ENCODE measurements around the gene TMEM236. TPM values are rescaled to one million over a fixed set of nuclear protein-coding genes. Genes with fewer than 3 reads are reported as not detected.

Gene TMEM236
- total RNA-seq, 8 experiments from 2014 or later: 0.04 to 0.24 (median 0.09) TPM

Other genes with a start within 250 kb of the TMEM236 start
- 10 to 100 TPM in 1 of 8 experiments, 1 to 10 TPM in 7; 1.3 to 16.0 (median 6.5) TPM for gene HACD1, start 134.8 kb upstream of the TMEM236 start, total RNA-seq
- gene STAM, start 108.0 kb upstream of the TMEM236 start, total RNA-seq: 10 to 100 TPM; 15.9 to 35.6 (median 25.8) TPM
- gene MRC1, start 57.1 kb downstream of the TMEM236 start, total RNA-seq: under 1 TPM in 3 of 8 experiments, not detected in 5; 0.05 to 0.14 (median 0.08) TPM
- gene SLC39A12, start 199.7 kb downstream of the TMEM236 start, total RNA-seq: 1 to 10 TPM in 1 of 8 experiments, under 1 TPM in 2, not detected in 5; 0.10 to 2.1 (median 0.11) TPM

Data from motor neuron (in vitro differentiated cells).